ENCODE data around the gene DNAJC27.
A peak's percentile ranks its signal among the peaks of the same experiment; 100 is the strongest.

GRCh38 chr2:24971286-24971535 is 544 bp downstream of the DNAJC27 start:
- TF ChIP-seq POLR2A (IDR thresholded peaks at IDR 0.05) (no peak), EP300 (IDR thresholded peaks at IDR 0.05; ENCODE audit: low read depth) (no peak), CTCF (IDR thresholded peaks at IDR 0.05) (peak in 1 of 5 experiments; percentile 10), POLR2AphosphoS5 (IDR thresholded peaks at IDR 0.05) (no peak)

Measured in transverse colon (tissue), 4 donors.